AG09309 (cell line): ENCODE data around the gene ARPC5.

ENCODE experiments used
- DNase-seq: peaks from one replicate; pipeline ENCODE4 v3.0.0-alpha.2; 2010; ENCODE audit warnings: low read depth
- H3K4me3 ChIP-seq: 2 replicates; pipeline ENCODE4 v1.5.1; 2011; ENCODE audit warnings: mild to moderate bottlenecking, low read depth, low read length, moderate library complexity; ENCODE audit not compliant: control insufficient read depth
- TF ChIP-seq, protein P1 (sequence below): IDR thresholded peaks from 2 replicates; pipeline ENCODE4 v1.5.1; 2011; ENCODE audit warnings: mild to moderate bottlenecking, low read depth, low read length, inconsistent platforms; ENCODE audit not compliant: insufficient read depth, control insufficient read depth; ENCODE audit errors: missing control alignments

The ARPC5 gene

DNA sequence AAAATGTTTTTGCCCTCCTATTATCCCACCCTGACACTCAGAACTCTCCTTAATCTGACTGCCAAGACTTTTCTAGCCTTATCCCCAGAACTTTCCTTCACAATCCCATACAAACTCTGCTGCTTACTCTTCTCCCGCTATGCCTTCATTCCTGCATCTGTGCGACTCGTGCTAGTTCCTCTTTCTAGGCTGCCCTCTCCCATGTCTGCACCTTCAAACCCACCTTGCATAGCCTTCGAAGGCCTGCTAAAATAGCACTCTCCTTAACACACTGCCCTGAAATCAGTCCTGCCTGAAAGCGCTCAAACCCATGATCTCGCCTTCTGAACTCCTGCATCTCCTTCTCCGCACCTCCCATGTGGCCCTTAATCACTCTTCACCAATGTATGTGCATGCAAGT lies 42.9 kb downstream of the ARPC5 start:
- no peak for DNase-seq
- TF ChIP-seq, protein P1, sequence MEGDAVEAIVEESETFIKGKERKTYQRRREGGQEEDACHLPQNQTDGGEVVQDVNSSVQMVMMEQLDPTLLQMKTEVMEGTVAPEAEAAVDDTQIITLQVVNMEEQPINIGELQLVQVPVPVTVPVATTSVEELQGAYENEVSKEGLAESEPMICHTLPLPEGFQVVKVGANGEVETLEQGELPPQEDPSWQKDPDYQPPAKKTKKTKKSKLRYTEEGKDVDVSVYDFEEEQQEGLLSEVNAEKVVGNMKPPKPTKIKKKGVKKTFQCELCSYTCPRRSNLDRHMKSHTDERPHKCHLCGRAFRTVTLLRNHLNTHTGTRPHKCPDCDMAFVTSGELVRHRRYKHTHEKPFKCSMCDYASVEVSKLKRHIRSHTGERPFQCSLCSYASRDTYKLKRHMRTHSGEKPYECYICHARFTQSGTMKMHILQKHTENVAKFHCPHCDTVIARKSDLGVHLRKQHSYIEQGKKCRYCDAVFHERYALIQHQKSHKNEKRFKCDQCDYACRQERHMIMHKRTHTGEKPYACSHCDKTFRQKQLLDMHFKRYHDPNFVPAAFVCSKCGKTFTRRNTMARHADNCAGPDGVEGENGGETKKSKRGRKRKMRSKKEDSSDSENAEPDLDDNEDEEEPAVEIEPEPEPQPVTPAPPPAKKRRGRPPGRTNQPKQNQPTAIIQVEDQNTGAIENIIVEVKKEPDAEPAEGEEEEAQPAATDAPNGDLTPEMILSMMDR: no peak
- no peak overlapping the region for H3K4me3 ChIP-seq

DNA sequence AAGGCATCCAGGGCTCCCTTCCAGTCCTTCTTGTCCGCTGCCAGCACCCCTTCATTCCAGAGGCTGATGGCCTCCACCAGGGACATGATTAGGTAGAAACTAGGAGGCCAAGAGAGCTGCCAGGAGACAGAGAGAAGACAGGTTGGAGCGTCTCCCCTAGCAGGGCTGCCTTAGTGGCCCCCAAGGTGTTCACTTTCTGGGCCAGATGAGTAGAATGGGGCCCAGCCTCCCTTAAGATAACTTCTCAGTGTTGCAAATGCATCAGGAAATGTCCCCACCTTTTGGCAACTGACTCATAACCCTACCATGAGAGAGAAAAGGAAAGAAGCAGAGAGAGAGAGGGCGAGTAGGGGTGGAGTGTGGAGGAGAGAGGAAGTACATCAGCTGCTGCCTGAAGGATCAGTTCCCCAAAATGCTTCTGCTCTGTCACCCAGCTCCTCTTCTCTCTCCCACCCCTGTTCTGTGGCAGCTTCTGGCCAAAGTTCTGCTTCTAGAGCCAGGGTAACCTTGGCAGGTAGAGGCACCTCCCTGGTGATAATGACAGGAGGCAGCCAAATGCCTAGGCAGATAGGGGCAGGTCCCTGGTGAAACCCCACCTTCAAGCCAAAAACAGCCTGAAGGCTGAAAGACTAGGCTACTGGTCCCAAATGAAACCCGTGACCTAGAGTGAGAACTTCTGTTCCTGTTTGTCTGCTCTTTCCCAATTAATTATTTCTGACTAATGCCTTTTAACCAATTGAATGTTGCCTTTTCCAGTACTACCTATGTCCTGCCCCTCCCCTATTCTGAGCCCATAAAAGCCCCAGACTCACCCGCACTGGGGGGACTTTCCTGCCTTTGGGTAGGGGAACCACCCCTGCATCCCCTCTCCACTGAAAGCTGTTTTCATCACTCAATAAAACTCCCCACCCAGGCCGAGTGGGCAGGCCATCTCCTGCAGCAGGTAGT lies 45.1 kb downstream of the ARPC5 start, which contains the start of gene NCF2:
Gene NCF2 (minus strand): TSS at position 216 of the 948 bp plus-strand sequence. CDS start 130 bp downstream, at position 86.
- DNase-seq: no peak
- H3K4me3 ChIP-seq: no peak within 1 kb of the TSS
- TF ChIP-seq, protein P1: no peak

DNA sequence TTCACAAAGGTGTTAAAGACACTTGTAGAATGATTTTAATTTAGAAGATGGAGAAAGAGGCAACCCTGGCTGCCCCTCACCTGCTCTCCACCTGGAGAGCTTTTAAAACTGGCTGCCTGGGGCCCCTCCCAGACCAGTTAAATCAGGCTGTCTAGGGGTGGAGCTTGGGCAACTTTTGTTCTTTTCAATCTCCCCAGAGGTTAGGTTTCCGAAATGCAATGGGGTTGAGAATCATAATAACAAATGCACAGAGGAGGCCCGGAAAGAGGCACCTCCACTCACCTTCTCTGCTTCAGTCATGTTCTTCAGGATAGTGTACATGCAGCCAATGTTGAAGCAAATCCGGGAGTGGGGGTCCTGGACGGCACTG lies 45.7 kb downstream of the ARPC5 start:
- TF ChIP-seq, protein P1: no peak
- H3K4me3 ChIP-seq: no peak overlapping the region
- DNase-seq: no peak

DNA sequence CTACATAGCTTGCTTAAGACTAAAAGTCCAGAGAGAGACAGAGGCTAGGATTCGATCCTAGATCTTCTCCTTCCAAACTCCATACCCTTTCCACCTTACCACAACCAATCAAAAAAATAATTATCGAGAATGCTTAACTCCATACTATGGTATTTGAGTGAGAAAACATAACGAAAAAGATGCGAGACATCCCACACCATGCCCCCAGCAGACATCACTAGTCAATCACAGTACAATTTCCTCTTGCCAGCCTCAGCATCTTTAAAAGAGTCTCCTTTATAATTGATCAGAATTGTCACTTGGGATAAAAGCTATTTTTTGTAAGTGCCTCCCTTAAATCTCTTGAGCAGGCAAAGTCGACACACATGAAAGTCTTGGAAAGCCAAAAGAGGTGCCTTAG lies 46.2 kb downstream of the ARPC5 start:
- no peak for DNase-seq
- H3K4me3 ChIP-seq: no peak overlapping the region
- TF ChIP-seq, protein P1: no peak

DNA sequence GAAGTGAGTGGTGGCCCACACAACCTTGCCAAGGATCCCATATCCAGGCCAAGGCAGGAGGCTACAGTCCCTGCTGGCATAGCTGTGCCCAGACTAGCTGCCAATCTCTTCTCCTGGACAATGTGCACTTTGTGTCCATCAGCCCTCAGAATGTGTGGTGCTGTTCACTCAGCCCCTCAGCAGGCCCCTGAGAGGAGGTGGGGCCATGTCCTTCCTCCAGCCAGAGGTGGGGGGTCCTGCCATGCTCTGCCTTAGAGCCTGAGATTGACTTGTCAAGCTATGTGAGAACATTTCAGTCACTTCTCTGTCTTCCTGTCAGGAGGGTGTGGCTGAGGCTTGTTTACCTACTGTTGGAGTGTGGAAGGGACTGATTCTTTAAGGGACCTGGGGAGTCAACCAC lies 46.8 kb downstream of the ARPC5 start:
- no peak overlapping the region for H3K4me3 ChIP-seq
- no peak for DNase-seq
- TF ChIP-seq, protein P1: no peak

DNA sequence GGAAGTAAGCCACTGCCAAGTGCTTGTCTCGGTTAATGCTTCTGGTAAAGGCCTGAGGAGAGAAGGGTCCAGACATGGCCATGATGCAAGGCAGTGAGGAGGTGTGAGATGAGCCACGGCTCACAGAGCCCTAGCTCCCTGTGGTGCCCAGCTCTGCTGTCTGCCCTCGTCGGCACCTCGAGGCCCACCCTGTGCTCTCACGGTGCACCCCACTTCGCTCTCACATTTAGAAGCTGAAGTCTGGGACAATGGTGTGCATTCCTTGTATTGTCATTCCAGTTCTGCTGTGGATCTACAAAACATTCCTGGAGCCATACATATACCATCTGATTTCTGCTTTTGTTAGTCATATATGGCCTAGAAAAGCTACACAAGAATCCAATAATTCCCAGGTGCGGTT lies 48.7 kb downstream of the ARPC5 start:
- TF ChIP-seq, protein P1: no peak

More for the DNA sequence above, 48.7 kb downstream of the ARPC5 start:
- no peak for DNase-seq
- no peak overlapping the region for H3K4me3 ChIP-seq
